Measurements from ENCODE around the gene SASH1. TPM values are rescaled to one million over a fixed set of nuclear protein-coding genes. Genes with fewer than 3 reads are reported as not detected.

Gene SASH1
- total RNA-seq, 1 donor from 2014 or later = 61.3 TPM

GRCh38 chr6:148497257-148497656 is 154.6 kb downstream of the SASH1 start:
- no peaks in the 10 kb centered on the region for H3K27me3 Mint-ChIP-seq
- H3K4me1 Mint-ChIP-seq (ENCODE audit: unreplicated experiment) = peaks cover 18% of the 10 kb centered on the region
- H3K9me3 Mint-ChIP-seq = peaks cover 4% of the 10 kb centered on the region
- DNase-seq (ENCODE audit: extremely low spot score, unreplicated experiment) = no peak
- peaks cover 22% of the 10 kb centered on the region for H3K36me3 Mint-ChIP-seq
- TF ChIP-seq, protein P1, sequence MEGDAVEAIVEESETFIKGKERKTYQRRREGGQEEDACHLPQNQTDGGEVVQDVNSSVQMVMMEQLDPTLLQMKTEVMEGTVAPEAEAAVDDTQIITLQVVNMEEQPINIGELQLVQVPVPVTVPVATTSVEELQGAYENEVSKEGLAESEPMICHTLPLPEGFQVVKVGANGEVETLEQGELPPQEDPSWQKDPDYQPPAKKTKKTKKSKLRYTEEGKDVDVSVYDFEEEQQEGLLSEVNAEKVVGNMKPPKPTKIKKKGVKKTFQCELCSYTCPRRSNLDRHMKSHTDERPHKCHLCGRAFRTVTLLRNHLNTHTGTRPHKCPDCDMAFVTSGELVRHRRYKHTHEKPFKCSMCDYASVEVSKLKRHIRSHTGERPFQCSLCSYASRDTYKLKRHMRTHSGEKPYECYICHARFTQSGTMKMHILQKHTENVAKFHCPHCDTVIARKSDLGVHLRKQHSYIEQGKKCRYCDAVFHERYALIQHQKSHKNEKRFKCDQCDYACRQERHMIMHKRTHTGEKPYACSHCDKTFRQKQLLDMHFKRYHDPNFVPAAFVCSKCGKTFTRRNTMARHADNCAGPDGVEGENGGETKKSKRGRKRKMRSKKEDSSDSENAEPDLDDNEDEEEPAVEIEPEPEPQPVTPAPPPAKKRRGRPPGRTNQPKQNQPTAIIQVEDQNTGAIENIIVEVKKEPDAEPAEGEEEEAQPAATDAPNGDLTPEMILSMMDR (conservative IDR thresholded peaks at IDR 0.05) = no peak
- H3K27ac Mint-ChIP-seq = peak overlapping the region; percentile 21
- H3K4me3 Mint-ChIP-seq = no peak overlapping the region

- TF ChIP-seq, protein P1 (conservative IDR thresholded peaks at IDR 0.05) = no peak
- DNase-seq (ENCODE audit: extremely low spot score, unreplicated experiment) = no peak
- H3K27ac Mint-ChIP-seq = peak overlapping the region; percentile 21
- peaks cover 24% of the 10 kb centered on the region for H3K36me3 Mint-ChIP-seq
- no peak overlapping the region for H3K4me3 Mint-ChIP-seq
- peaks cover 4% of the 10 kb centered on the region for H3K9me3 Mint-ChIP-seq
- no peaks in the 10 kb centered on the region for H3K27me3 Mint-ChIP-seq
- peaks cover 21% of the 10 kb centered on the region for H3K4me1 Mint-ChIP-seq (ENCODE audit: unreplicated experiment)
Measured at GRCh38 chr6:148497717-148498116, 155.1 kb downstream of the SASH1 start.

- no peaks in the 10 kb centered on the region for H3K27me3 Mint-ChIP-seq
- peaks cover 21% of the 10 kb centered on the region for H3K4me1 Mint-ChIP-seq (ENCODE audit: unreplicated experiment)
- H3K27ac Mint-ChIP-seq = no peak overlapping the region
Measured at GRCh38 chr6:148500402-148500801, 157.8 kb downstream of the SASH1 start.

DNA sequence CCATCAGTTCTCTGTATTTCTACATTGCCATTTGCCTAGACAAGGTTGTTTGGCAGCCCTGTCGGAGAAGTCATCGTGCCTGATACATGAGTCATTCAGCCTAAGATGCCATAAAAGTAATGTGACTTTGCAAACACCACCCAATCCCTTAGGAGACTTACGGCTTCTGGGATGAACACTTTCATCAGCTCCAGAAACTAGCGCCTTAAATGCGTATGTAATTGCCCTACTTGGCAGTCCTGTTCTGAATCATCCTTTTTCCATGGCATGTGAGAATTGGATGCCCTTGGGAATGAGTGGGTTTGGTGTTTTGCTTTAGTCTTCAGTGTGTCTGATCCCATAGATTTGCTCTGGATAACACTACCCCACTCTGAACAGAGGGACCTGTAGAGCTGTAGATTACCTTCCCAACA is 158.5 kb downstream of the SASH1 start:
- H3K36me3 Mint-ChIP-seq = peaks cover 24% of the 10 kb centered on the region
- no peak for DNase-seq (ENCODE audit: extremely low spot score, unreplicated experiment)
- H3K4me1 Mint-ChIP-seq (ENCODE audit: unreplicated experiment) = peaks cover 21% of the 10 kb centered on the region
- H3K9me3 Mint-ChIP-seq = peaks cover 4% of the 10 kb centered on the region
- no peak overlapping the region for H3K4me3 Mint-ChIP-seq
- no peaks in the 10 kb centered on the region for H3K27me3 Mint-ChIP-seq
- TF ChIP-seq, protein P1 (conservative IDR thresholded peaks at IDR 0.05) = no peak
- no peak overlapping the region for H3K27ac Mint-ChIP-seq

More at GRCh38 chr6:148500402-148500801, 157.8 kb downstream of the SASH1 start:
- no peak for DNase-seq (ENCODE audit: extremely low spot score, unreplicated experiment)
- no peak overlapping the region for H3K4me3 Mint-ChIP-seq
- peaks cover 4% of the 10 kb centered on the region for H3K9me3 Mint-ChIP-seq
- TF ChIP-seq, protein P1 (conservative IDR thresholded peaks at IDR 0.05) = no peak
- H3K36me3 Mint-ChIP-seq = peaks cover 24% of the 10 kb centered on the region

DNA sequence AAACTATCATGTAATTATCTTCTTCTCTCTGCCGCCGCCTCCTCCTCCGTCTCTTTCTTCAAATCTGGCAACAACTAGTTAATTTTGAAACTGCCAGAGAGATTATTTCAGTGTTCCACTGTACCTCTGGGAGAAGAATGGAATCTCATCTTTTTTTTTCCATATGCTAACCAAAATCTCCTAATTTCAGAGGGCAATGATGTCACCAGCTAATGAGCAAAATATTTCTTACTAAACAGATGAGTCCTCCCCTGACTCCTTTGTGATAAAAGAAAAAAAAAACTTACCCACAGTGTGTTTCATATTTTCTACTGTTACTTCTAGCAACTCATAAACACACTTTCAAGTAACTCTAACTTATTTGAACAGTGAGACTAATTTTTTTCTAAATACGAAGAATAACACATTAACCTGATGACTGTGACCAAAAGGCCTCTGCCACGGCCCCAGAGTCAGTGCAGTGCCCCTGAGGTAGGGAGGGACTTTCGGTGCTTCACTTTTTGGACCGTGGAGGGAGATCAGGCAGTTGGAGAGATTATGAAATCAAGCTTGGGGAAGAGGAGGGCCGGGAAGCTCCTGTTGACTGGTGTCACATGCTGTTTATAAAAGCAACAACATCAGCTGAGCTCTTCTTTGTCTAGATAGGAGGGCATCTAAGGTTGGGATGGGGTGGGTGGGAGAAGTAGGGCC is 159.6 kb downstream of the SASH1 start:
- Mint-ChIP-seq H3K27ac (no peak overlapping the region), H3K27me3 (no peaks in the 10 kb centered on the region), H3K4me1 (ENCODE audit: unreplicated experiment) (peaks cover 27% of the 10 kb centered on the region), H3K9me3 (peaks cover 4% of the 10 kb centered on the region), H3K36me3 (peaks cover 27% of the 10 kb centered on the region), H3K4me3 (no peak overlapping the region)
- DNase-seq (ENCODE audit: extremely low spot score, unreplicated experiment) = no peak
- TF ChIP-seq, protein P1 (conservative IDR thresholded peaks at IDR 0.05) = no peak

Measured in type B pancreatic cell (in vitro differentiated cells).